Fibroblast of upper back skin (primary cell): ENCODE data around the gene ATP5F1C.
"Not testable (repeated sequence)": the region's sequence is repeated elsewhere in the genome, so short reads cannot be mapped to it uniquely, and the experiment has no call there.

ENCODE experiments used
- DNase-seq: peaks from one replicate; pipeline ENCODE4 v3.0.0-alpha.2; 2013

Gene ATP5F1C

DNA sequence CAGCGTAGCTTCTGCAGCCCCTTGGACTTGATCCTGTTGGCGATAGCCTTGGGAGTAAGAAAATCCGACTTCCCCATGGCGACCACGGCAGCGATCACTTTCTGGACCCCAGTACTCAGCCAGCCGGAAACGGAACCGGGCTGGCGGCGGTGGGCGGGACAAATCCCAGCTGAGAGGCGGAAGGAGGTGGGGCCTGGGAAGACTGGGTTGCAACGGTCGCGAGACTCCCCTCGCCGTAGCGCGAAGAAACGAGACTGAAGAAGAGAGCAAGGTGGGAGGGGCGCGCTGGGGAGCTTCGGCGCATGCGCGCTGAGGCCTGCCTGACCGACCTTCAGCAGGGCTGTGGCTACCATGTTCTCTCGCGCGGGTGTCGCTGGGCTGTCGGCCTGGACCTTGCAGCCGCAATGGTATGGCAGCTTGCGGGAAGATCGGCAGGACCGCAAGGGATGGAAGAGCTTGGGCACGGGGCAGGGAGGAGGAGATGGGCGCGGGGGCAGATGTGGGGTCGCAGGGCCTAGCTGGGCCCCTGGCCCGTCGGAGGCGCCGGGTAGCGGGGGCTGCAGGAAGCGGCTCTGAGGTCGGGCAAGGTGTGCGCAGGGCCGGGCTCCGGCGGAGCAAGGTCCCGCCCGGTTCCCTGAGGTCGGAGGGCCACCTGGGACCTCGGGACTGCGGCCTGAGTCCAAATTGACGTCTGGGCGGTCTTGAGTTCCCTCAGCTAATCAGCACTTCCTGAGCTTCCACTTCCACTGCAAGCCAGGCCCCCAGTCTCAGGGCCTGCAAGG is at the start of gene ATP5F1C, which contains the start of gene KIN:
Gene ATP5F1C, plus strand, starts transcription at position 321 of the 782 bp plus-strand sequence. Its CDS starts 31 bp downstream, at position 352.
Gene KIN, minus strand, starts transcription at position 137 of the 782 bp plus-strand sequence. Its CDS starts 60 bp downstream, at position 77.
- peak; percentile 96 for DNase-seq

DNA sequence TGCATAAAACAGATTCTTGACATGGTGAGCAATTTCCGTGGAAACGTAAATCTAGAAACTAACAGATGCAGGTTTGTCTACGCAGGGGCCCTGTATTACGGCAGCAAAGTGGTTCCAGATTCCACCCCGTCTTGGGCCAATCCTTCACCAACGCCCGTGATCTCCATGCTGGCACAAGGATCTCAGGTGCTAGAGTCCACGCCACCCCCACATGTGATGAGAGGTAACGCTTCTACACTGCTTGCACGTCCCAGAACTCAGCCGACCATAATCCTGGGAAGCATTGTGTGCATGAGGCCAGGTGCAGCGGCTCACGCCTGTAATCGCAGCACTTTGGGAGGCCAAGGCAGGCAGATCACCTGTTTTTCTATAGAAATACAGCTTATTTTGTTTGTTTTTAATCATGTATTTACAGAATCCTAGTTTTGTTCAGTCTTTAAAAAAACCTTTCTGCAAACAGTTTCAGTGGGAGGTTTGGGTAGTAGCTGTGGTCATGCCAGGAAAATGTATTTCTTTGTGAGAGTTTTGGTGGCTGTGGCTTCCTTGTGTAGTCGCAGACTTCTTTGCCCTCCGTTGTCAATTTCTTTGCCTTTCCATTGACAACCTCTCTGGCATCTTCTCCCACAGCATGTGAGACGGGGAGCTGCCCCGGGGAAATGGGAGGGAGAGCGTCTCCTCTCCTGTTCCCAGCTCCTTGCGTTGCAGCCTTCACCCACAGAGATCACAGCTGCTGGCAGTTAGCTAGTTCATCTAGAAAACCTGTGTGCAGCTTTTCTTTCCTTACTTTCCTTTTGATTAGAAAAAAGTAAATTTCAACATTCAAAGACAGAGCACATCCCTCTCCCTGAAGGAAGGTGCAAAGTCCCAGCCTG is 49.2 kb upstream of the ATP5F1C start:
- no peak for DNase-seq

DNA sequence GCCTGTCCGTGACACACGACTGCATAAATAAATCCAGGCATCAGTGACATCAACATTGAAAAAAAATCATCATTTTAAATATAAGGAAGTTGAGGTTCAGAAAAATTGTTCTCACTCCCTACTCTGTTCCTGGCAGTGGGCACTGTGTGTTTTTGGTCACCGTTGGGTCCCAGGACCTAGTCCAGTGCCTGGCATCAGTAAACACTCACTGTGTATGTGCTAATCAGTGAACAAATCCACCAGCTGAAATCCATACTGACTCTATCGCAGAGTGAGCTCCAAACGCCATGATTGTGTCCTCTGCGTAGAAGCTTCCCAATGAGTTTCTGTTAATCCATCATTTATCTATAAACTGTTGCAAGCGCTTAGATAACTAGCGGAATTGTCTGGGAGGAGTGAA is 43.7 kb upstream of the ATP5F1C start:
- DNase-seq = no peak

DNA sequence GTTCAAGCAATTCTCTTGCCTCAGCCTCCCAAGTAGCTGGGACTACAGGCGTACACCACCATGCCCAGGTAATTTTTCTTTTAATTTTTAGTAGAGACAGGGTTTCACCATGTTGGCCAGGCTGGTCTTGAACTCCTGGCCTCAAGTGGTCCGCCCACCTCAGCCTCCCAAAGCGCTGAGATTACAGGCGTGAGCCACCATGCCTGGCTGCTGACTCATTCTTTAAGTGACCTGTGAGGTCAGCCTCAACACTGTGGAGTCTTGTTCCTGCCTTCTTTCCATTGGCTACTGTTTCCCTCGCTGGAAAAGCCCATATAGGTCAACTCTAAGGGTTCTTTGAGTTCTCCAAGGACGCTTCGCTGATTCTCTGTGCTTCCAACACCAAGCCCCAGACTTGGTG is 39.3 kb upstream of the ATP5F1C start:
- peak; percentile 3 for DNase-seq

DNA sequence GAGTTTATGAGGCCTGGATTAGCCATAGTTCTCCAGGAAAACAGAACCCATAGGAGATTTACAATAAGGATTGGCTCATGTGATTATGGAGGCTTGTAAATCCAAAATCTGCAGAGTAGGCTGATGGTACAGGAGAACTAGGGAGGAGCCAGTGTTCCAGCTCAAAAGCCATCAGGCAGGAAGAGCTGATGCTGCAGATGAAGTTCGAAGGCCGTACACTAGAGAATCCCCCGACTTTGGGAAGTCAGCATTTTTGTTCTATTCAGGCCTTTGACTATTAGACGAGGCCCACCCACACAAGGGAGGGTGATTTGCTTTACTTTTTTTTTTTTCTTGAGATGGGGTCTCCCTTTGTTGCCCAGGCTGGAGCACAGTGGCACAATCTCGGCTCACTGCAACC is 37.8 kb upstream of the ATP5F1C start:
- DNase-seq = no peak

DNA sequence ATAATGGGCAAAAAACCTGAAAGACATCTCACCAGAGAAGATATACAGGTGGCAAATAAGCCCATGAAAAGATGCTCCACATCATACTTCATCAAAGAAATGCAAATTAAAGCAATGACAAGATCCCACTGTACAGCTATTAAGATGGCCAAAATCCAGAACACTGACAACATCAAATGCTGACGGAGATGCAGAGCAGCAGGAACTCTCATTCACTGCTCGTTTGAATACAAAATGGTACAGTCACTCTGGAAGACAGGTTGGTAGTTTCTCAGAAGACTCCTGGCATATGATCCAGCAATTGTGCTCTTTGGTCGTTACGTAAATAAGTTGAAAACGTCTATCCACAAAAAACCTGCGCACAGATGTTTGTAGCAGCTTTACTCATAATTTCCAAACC is 35.7 kb upstream of the ATP5F1C start:
- DNase-seq = no peak

DNA sequence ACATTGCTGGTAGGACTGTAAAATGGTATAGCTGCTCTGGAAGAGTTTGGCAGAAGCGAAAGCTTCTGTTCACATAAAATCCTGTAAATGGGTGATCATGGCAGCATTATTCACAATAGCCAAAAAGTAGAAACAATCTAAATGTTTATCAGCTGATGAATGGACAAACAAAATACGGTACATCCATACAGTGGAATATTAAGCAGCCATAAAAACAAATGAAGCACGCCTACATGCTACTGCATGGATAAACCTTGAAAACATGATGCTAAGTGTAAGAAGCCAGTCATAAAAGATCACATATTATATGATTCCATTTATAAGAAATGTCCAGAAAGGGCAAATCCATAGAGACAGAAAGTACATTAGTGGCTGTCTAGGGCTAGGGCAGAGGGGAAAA is 32.9 kb upstream of the ATP5F1C start:
- no peak for DNase-seq

DNA sequence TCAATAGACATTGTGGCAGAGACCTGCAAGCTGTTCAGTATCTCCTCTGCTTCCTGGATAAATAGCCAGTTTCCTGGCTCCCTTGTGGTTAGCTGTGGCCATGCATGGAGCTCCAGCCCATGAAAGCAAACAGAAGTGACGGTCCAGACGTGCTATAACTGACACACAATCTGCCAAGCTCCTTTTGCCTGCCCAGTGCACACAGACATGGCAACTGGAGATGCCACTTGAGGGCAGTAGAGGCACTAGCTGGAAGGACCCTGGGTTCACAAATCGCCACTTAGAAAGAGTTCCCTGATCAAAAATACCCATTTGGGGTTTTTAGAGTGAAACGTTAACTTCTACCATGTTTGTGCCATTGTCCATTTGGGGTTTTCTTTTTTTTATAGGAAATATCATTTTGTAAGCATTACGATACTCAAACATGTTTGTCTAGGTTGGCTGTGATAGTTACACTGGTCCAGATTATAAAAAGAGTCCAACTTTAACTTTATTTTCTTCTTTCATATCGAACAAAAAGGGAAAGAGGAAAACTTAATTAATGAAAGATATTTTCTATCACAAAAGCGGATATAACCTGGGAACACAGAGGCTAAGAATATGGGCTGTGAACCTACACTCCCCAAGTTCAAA is 31.5 kb upstream of the ATP5F1C start:
- peak; percentile 16 for DNase-seq

DNA sequence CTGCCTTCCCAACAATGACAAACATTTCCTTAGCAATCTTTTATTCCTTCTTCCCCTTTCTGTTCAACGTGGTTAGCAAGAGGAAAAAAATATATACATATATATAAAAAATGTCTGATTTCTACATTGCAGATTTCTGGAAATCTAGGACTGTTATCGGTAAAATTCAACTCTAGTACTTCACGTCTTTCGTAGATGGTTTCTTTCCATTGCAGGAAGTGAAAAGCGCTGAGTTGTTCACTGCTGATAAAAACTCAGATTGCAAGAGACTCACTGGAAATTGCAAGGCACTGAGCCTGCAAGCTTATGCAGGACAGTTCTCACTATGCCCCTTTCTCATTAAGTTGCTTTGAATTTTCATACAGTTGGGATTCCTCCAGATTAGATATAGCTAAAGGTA is 24.0 kb upstream of the ATP5F1C start:
- no peak for DNase-seq

DNA sequence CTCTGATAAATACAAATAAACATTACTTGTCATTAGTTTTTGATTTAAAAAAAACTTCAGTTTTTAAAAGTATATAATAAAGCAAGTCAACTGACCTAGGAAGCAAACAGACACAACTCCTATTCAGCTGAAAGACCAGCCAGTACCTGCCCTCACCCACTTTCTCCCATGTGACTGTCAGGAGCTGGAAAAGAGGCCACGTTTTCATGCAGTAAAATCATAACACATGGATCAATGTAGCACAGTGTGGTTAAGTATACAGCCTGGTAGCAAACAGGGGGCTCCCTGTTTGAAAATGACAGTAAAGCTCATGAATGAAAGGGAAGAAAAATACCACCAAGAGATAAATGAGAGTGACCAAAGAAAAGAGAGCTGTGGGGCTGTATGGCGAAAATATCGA is 21.7 kb upstream of the ATP5F1C start:
- no peak for DNase-seq

DNA sequence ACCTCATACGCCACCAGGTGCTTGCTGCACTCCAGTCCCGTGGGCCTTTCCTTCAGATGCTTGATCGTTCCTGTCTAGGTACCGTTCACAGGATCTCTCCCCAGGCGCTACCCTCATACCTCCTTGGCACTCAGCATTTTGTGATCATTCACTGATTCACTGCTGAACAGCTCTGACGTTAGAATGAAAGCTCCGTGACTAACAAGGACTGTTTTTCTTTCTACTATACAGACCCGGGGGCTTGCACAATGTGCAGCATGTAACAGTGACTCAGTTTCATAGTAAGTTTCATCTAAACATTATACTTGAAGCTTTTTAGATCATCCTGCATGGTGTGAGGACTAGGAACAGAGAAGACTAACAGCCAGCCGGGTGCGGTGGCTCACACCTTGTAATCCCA is 20.8 kb upstream of the ATP5F1C start:
- DNase-seq = peak; percentile 12

DNA sequence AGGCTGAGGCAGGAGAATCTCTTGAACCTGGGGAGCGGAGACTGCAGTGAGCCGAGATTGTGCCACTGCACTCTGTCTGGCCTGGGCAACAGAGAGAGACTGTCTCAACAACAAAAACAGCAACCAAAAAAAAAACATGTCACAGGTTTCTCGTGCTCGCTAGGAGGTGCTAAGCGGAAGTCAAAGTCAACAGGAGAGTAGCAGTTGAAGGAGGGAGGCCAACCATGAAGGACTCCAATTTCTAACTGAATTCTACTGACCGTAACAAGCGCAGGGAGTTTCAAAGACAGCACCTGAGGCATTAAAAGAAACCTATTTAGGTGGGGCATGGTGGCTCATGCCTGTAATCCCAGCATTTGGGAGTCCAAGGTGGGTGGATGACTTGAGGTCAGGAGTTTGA is 19.6 kb upstream of the ATP5F1C start:
- DNase-seq = no peak

DNA sequence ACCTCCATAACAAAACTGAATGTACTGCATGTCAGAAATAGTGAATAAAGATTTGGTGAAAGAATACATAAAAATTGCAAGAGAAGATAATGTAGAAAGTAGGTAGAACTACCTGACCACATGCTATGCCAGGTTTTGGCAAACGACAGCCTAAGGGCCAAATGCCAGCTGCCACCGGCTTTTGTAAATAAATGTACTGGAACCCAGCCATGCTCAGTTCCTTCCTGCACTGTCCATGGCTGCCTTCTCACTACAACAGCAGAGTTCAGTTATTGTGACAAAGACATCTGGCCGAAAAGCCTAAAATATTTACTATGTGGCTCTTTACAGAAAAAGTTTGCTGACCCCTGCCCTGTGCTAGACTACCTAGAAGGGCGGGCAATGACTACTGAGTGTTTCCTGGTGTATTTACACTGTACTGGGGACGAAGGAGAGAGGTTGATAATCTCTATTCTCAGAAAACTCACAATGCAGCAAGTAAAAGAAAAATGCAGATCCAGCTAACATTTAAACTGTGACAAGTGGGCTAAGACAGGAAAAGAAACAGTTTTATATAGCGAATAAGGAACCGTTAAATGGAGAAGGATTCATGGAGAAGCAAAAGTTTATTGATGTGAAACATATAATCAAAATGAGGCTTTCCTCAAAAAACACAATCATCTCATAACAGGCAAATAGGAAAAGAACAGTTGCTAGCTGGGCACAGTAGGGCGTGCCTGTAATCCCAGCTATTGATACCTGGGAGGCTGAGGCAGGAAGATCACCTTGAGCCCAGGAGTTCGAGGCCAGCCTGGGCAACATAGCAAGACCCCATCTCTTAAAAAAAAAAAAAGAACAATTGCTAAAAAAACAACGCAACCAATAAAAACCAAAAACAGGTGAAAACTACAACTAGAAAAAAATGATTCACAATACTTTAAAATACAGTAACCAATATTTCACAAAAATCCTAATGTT is 13.9 kb upstream of the ATP5F1C start:
- no peak for DNase-seq

DNA sequence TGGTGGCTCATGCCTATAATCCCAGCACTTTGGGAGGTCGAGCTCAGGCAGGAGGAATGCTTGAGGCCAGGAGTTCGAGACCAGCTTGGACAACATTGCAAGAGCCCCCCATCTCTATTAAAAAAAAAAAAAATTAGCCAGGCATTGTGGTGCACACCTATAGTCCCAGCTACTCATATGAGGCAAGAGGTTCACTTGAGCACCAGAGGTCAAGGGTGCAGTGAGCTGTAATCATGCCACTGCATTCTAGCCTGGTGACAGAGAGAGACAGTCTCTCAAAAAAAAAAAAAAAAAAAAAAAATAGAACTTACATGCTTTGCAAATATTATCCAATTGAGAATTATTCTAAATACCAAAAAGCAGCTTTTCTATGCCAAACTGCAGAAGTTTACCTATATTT is 11.2 kb upstream of the ATP5F1C start:
- DNase-seq = no peak

DNA sequence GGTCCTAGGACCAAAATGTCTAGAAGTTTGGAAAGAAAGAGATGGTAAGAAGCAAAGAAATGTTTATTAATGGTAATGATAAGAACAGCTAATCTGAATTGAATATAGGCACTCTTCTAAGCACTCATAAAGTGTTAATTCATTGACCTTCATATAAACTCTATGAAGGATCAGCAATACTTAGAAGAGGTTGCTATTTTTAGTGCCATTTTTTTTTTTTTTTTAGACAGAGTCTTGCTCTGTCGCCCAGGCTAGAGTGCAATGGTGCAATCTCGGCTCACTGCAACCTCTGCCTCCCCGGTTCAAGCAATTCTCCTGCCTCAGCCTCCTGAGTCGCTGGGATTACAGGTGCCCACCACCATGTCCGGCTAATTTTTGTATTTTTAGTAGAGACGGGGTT is 5.8 kb upstream of the ATP5F1C start:
- not testable (repeated sequence) for DNase-seq

DNA sequence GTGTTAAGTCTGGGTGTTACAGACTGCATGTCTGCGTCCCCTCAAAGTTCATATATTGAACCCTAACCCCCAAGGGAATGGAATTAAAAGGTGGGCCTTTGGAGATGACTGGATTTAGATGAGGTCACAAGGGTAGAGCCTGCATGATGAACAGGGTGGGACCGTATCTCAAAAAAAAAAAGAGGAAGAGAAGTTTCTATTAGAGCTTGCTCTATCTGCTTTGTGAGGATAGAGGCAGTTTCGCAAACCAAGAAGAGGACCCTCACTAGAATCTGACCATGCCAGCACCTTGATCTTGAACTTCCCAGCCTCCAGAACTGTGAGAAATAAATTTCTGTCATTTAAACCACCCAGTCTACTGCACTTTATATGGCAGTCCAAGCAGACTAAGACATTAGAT is 1.5 kb upstream of the ATP5F1C start:
- no peak for DNase-seq

DNA sequence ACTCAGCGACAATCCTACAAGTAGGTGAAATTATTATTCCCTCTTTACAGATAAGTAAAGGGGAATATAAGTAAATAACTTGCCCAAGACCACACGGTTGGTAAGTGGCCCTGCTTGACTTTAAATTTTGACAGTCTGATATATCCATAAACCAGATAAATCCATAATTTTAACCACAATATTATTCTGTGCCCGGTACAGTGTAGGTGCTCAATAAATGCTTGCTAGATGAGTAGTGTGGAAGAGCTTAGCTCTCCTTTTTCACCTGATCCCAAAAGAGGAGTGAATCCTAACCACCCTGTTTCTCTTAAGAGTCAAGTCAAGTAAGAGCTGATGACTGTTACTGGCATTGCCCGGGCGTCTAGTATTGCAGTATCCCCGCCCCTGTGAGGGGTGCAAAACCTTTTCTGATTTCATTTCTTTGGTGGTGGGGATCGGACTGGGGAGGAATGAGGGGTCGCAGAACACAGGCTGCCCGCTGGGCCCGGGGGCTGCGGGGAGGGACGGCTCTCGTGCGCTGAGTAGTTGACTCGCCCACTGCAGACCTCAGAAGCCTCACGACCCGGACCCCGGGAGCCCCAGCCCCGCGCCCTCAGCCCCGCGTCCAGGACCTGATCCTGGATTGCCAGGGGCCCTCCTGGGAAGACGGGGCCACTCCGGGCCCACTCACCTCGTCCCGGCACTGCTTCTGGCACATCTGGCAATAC is 674 bp upstream of the ATP5F1C start:
- DNase-seq = no peak

DNA sequence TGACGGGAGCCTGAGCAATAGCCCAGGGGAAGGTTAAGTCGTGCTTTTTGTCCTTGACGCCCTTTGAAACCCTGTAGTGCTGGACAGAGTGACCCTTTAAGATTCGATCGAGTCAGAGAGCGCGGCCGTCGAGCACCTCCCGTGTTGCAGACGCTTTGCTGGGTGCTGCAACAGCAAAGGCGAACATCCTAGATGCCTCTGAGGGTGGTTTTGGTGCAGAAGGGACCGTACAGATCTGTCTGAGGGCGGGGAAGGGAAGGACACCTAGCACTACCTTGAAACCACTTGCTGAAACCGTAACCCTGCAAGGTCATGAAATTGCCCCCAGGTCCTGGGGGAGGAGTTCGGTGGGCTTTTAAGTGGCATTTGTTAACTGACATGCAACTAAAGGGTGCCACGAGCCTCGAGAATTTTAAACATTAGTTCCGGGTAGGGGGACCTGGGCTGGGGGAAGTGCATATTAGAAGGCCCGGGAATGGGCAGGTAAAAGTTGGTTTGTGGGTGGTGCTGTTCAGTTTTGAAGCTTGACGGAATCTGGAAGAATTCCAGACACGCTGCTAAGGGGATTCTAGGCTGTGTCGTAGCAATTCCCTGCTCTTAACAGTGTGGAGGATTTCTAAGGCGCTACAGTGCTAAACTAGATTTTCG is 786 bp downstream of the ATP5F1C start:
- DNase-seq = peak; percentile 14

DNA sequence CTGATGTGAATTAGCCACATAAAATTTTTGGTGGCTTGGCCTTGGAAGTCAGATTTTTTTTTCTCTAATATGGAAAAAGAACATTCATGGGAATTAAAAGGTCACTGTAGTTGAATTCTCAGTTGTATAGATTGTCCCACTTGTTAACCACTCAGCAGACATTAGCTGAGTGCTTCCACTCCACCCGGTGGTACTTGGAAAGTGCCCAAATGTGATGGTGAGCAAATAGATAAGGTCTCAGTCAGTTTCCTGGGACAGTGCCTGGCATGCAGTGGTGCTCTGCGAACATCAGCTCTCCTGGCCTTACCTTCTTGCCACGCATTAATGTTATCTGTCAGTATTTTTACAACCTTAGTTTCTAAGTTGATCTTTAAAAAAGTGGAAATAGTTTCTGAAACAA is 1.4 kb downstream of the ATP5F1C start:
- peak; percentile 25 for DNase-seq

DNA sequence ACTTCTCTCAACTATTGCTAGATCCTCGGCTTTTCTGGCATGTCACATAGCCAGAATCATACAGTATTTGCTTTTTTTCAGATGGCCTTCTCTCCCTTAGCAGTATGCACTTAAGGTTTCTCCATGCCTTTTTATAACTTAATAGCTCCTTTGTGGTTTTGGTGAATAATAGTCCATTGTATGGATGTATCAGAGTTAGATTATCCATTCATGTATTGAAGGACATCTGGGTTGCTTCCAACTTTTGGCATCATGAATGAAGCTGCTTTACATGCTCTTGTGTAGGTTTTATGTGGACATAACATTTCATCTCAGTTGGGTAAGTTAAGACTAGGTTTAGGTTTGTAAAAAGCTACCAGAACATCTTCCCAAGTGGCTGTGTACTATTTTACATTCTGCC is 4.6 kb downstream of the ATP5F1C start:
- DNase-seq = peak; percentile 37
